ENCODE data around the gene DLG3. TPM values are rescaled to one million over a fixed set of nuclear protein-coding genes. Genes with fewer than 3 reads are reported as not detected.

DLG3 gene
- total and polyA plus RNA-seq, 2 of the 8 experiments (the other 6 are each of a cell fraction or from before 2014, with no cell fraction given) = 29.2 to 63.8 TPM

DNA sequence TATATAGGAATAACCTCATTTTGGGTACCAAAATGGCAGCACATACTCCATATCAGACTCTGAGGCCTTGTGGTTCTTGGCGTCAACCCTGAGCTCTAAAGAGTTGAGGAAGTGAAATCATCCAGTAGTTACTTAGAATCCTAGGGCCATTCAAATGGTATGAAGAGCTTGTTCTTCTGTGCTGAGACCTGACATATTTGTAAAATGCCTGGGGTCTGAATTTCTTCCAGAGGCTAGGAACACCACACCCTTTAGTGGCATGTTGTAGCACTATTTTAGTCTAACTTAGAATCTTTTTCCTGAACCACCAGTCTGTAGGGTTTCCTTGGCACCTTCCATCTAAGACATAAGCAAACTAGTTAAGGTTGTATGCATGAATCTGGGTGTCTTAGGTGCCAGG, 39.6 kb upstream of the DLG3 start:
- no peak overlapping the region for H2BK12ac ChIP-seq (ENCODE audit: low read depth, low read length)
- H3K4me2 ChIP-seq (ENCODE audit: insufficient read depth in 1 of 2, low read depth in 2 of 2, low read length in 2 of 2) = no peak overlapping the region
- ChIA-PET POLR2A (ENCODE audit: partially characterized antibody) (no interaction called here), CTCF (ENCODE audit: partially characterized antibody) (interaction anchor here (1.1 kb wide), 1 partner anchor 14 kb away, joined by 4 read pairs; no protein-coding TSS in a partner anchor)
- no peak overlapping the region for H4K5ac ChIP-seq (ENCODE audit: insufficient read length, low read depth, low read length)
- H3K9me3 ChIP-seq (ENCODE audit: insufficient read depth in 2 of 2, low read depth in 1 of 2, low read length in 1 of 2) = no peaks in the 10 kb centered on the region
- H3K36me3 ChIP-seq (ENCODE audit: control insufficient read depth in 2 of 4, insufficient read depth in 4 of 4, low read length in 3 of 4) = peaks cover 3 to 39% (median 16%) of the 10 kb centered on the region in 4 experiments
- H2BK15ac ChIP-seq (ENCODE audit: low read length) = no peak overlapping the region
- FAIRE-seq = no peak
- H3K79me2 ChIP-seq (ENCODE audit: control insufficient read depth in 1 of 2, insufficient read depth in 2 of 2, low read length in 2 of 2) = no peaks in the 10 kb centered on the region
- no peak overlapping the region for H3K23ac ChIP-seq (ENCODE audit: insufficient read length)
- H3K18ac ChIP-seq (ENCODE audit: extremely low read depth, low read length) = no peak overlapping the region
- no peak overlapping the region for H3K14ac ChIP-seq (ENCODE audit: insufficient read length)
- H2BK120ac ChIP-seq (replicated peaks; ENCODE audit: low read depth, low read length) = no peak overlapping the region
- H3K9ac ChIP-seq (replicated peaks in 1 of 4; ENCODE audit: extremely low read depth in 1 of 4, low read depth in 3 of 4, low read length in 3 of 4) = no peak overlapping the region
- H4K8ac ChIP-seq (ENCODE audit: extremely low read depth, insufficient read depth, low read length) = no peak overlapping the region
- H2AK5ac ChIP-seq (ENCODE audit: low read depth, low read length) = no peak overlapping the region
- H3K4me1 ChIP-seq (replicated peaks in 1 of 4; ENCODE audit: control insufficient read depth in 3 of 4, insufficient read depth in 4 of 4, low read length in 3 of 4) = no peaks in the 10 kb centered on the region
- no peak overlapping the region for H2AFZ ChIP-seq (ENCODE audit: low read length)
- no peak overlapping the region for H3K27ac ChIP-seq (ENCODE audit: low read depth, low read length)
- H3K27me3 ChIP-seq (replicated peaks in 1 of 4; ENCODE audit: control insufficient read depth in 3 of 4, extremely low read depth in 1 of 4, insufficient read depth in 3 of 4, low read length in 3 of 4) = no peaks in the 10 kb centered on the region
- H3K56ac ChIP-seq (replicated peaks; ENCODE audit: insufficient read length, low read depth, low read length) = no peak overlapping the region
- H4K91ac ChIP-seq (replicated peaks; ENCODE audit: insufficient read length, low read length) = no peak overlapping the region
- H3K23me2 ChIP-seq (ENCODE audit: low read depth, low read length) = no peaks in the 10 kb centered on the region
- no peaks in the 10 kb centered on the region for H3K79me1 ChIP-seq (ENCODE audit: low read depth, low read length)
- H2BK20ac ChIP-seq (ENCODE audit: low read length) = no peak overlapping the region
- no peak for DNase-seq (ENCODE audit: low read depth in 1 of 2, low spot score in 2 of 2)
- H3K4ac ChIP-seq (replicated peaks; ENCODE audit: insufficient read length, low read depth, low read length) = no peak overlapping the region
- H4K20me1 ChIP-seq (replicated peaks in 1 of 2; ENCODE audit: control insufficient read depth in 1 of 2, insufficient read depth in 2 of 2, low read length in 2 of 2) = no peaks in the 10 kb centered on the region
- TF ChIP-seq TAF1 (IDR thresholded peaks at IDR 0.05; ENCODE audit: low read depth, low read length) (no peak), MAFK (IDR thresholded peaks at IDR 0.05; ENCODE audit: low read depth, low read length) (no peak), RBBP5 (IDR thresholded peaks at IDR 0.05; ENCODE audit: borderline replicate concordance, low read depth, low read length) (no peak), NRF1 (IDR thresholded peaks at IDR 0.05; ENCODE audit: low read depth, low read length) (no peak), TBP (IDR thresholded peaks at IDR 0.05; ENCODE audit: low read depth, low read length) (no peak), RAD21 (IDR thresholded peaks at IDR 0.05 in 1 of 2, conservative IDR thresholded peaks at IDR 0.05 in 1 of 2; ENCODE audit: low read depth in 2 of 2, low read length in 2 of 2) (no peak), CHD1 (IDR thresholded peaks at IDR 0.05; ENCODE audit: low read depth, low read length) (no peak), BRCA1 (IDR thresholded peaks at IDR 0.05; ENCODE audit: low read depth, low read length) (no peak)
- TF ChIP-seq, protein P1, sequence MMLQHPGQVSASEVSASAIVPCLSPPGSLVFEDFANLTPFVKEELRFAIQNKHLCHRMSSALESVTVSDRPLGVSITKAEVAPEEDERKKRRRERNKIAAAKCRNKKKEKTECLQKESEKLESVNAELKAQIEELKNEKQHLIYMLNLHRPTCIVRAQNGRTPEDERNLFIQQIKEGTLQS (IDR thresholded peaks at IDR 0.05; ENCODE audit: insufficient read depth, low read depth, low read length) = no peak
- TF ChIP-seq, protein P2, sequence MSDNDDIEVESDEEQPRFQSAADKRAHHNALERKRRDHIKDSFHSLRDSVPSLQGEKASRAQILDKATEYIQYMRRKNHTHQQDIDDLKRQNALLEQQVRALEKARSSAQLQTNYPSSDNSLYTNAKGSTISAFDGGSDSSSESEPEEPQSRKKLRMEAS (IDR thresholded peaks at IDR 0.05) = no peak
- no peak overlapping the region for H3K4me3 ChIP-seq (ENCODE audit: extremely low read depth in 1 of 4, insufficient read depth in 2 of 4, low read depth in 3 of 4, low read length in 4 of 4)
- no peak overlapping the region for H2BK5ac ChIP-seq (ENCODE audit: low read depth, low read length)
- WGBS, 2 experiments (ENCODE audit: extremely low coverage in 1 of 2, insufficient coverage in 1 of 2, insufficient read length in 1 of 2, insufficient replicate concordance in 2 of 2, low coverage in 1 of 2, low lambda C conversion rate in 2 of 2, missing lambda C conversion rate in 1 of 2) = 79% methylated on average over 1 of the region's 1 CpG; no CpG with 5 or more reads in 1 of the 2 experiments
